CD14-positive monocyte (primary cell): Measurements from ENCODE around the gene CYB561D2. TPM values are rescaled to one million over a fixed set of nuclear protein-coding genes. Genes with fewer than 3 reads are reported as not detected.

Experiments used
- DNase-seq, 3 donors: peaks; one replicate each; pipeline ENCODE4 v3.0.0-alpha.2; 2011 to 2022
- H2AFZ ChIP-seq: 2 replicates; pipeline ENCODE4 v1.6.0; 2012; ENCODE audit warnings: mild to moderate bottlenecking, low read depth, low read length, inconsistent platforms; ENCODE audit not compliant: insufficient read depth, poor library complexity, severe bottlenecking
- H3K27ac ChIP-seq, 2 donors: 1 replicate in 1 of 2; 2 replicates in 1 of 2; pipeline ENCODE4 v1.5.1; 2012 to 2013; ENCODE audit warnings: low read length in 2 of 2, control low read depth in 1 of 2, inconsistent platforms in 1 of 2, low read depth in 1 of 2, mild to moderate bottlenecking in 1 of 2
- H3K27me3 ChIP-seq, 2 donors: one replicate each; pipeline versions ENCODE4 v1.6.0 to v1.6.1; 2011 to 2013; ENCODE audit warnings: low read length in 2 of 2; ENCODE audit not compliant: control insufficient read depth in 2 of 2, insufficient read depth in 2 of 2
- H3K36me3 ChIP-seq, 2 donors: replicated peaks in 1 of 2; 1 replicate in 1 of 2; 2 replicates in 1 of 2; pipeline versions ENCODE4 v1.5.1 to v1.6.1; 2012 to 2013; ENCODE audit warnings: low read length in 2 of 2, control low read depth in 1 of 2, inconsistent platforms in 1 of 2, mild to moderate bottlenecking in 1 of 2; ENCODE audit not compliant: insufficient read depth in 2 of 2, control insufficient read depth in 1 of 2
- H3K4me1 ChIP-seq, 2 donors: 1 replicate in 1 of 2; 2 replicates in 1 of 2; pipeline versions ENCODE4 v1.5.1 to v1.6.1; 2012 to 2013; ENCODE audit warnings: low read length in 2 of 2, control low read depth in 1 of 2, inconsistent platforms in 1 of 2, mild to moderate bottlenecking in 1 of 2, moderate library complexity in 1 of 2; ENCODE audit not compliant: insufficient read depth in 2 of 2, control insufficient read depth in 1 of 2
- H3K4me2 ChIP-seq: replicated peaks from 2 replicates; pipeline ENCODE3; 2012; ENCODE audit warnings: low read length, moderate library complexity, mild to moderate bottlenecking; ENCODE audit not compliant: poor library complexity, severe bottlenecking; ENCODE audit errors: extremely low read depth
- H3K4me3 ChIP-seq, 3 experiments: fragments of 200-600 bp in 1 of 3; sonication (generic) in 1 of 3; replicated peaks in 1 of 3; 1 replicate in 2 of 3; 2 replicates in 1 of 3; pipeline ENCODE4 v1.5.1; 2011 to 2013; ENCODE audit warnings: low read length in 3 of 3, mild to moderate bottlenecking in 3 of 3, control low read depth in 2 of 3, low read depth in 2 of 3, inconsistent platforms in 1 of 3, moderate library complexity in 1 of 3
- H3K79me2 ChIP-seq: 2 replicates; pipeline ENCODE4 v1.6.0; 2012; ENCODE audit warnings: mild to moderate bottlenecking, control low read depth, inconsistent platforms, low read length, moderate library complexity; ENCODE audit not compliant: insufficient read depth
- H3K9ac ChIP-seq: 2 replicates; pipeline ENCODE4 v1.6.0; 2017; ENCODE audit warnings: low read length, mild to moderate bottlenecking; ENCODE audit not compliant: insufficient read depth, poor library complexity, severe bottlenecking
- H3K9me3 ChIP-seq, 2 donors: replicated peaks in 1 of 2; 1 replicate in 1 of 2; 2 replicates in 1 of 2; pipeline versions ENCODE4 v1.5.1 to v1.6.1; 2012 to 2013; ENCODE audit warnings: low read length in 2 of 2, control low read depth in 1 of 2; ENCODE audit not compliant: control insufficient read depth in 1 of 2, insufficient read depth in 1 of 2
- H4K20me1 ChIP-seq: 2 replicates; pipeline ENCODE4 v1.6.0; 2012; ENCODE audit warnings: mild to moderate bottlenecking, low read length, control low read depth, moderate library complexity; ENCODE audit not compliant: insufficient read depth
- H3K27ac Mint-ChIP-seq, 7 donors: one replicate each; pipeline ENCODE4 v1.8.0; 2020; ENCODE audit warnings: mild to moderate bottlenecking in 7 of 7, mixed read lengths in 7 of 7, moderate library complexity in 6 of 7, inconsistent platforms in 2 of 7
- H3K27me3 Mint-ChIP-seq, 3 donors: one replicate each; pipeline ENCODE4 v1.8.0; 2021 to 2022; ENCODE audit warnings: low read depth in 3 of 3, mild to moderate bottlenecking in 3 of 3, mixed read lengths in 3 of 3, moderate library complexity in 3 of 3, inconsistent platforms in 1 of 3
- H3K36me3 Mint-ChIP-seq, 2 donors: one replicate each; pipeline ENCODE4 v1.8.0; 2020; ENCODE audit warnings: mixed read lengths in 2 of 2, inconsistent platforms in 1 of 2, mild to moderate bottlenecking in 1 of 2
- H3K4me1 Mint-ChIP-seq: one replicate; pipeline ENCODE4 v1.8.0; 2020; ENCODE audit warnings: mild to moderate bottlenecking, mixed read lengths
- H3K4me3 Mint-ChIP-seq, 2 donors: one replicate each; pipeline ENCODE4 v1.8.0; 2020; ENCODE audit warnings: mild to moderate bottlenecking in 2 of 2, mixed read lengths in 2 of 2, moderate library complexity in 1 of 2
- H3K9me3 Mint-ChIP-seq, 7 donors: one replicate each; pipeline ENCODE4 v1.8.0; 2020 to 2022; ENCODE audit warnings: mixed read lengths in 7 of 7, mild to moderate bottlenecking in 6 of 7, moderate library complexity in 6 of 7, inconsistent platforms in 2 of 7
- CTCF ChIP-seq: fragments of 200-600 bp; IDR thresholded peaks from one replicate; pipeline ENCODE4 v1.8.0; 2022; ENCODE audit warnings: antibody characterized with exemption, mild to moderate bottlenecking
- WGBS: methylation state at CpG from one replicate; pipeline ENCODE4 v1.1.5; 2013; ENCODE audit warnings: missing lambda C conversion rate; ENCODE audit not compliant: insufficient coverage; 5-methylcytosine and 5-hydroxymethylcytosine counted together
- intact Hi-C, 2 donors: fragments of 100-400 bp; cut with micrococcal nuclease; formaldehyde crosslinking; loops; one replicate each; pipeline versions ENCODE4 v1.15.0 to v1.15.1; 2023
- polyA plus RNA-seq, 3 donors: library from polyadenylated mRNA; depleted of rRNA in 1 of 3; unstranded in 2 of 3; stranded (reverse) in 1 of 3; fragments of 300-500 nt in 2 of 3; fragments of >200 nt in 1 of 3; fragmentation: Illumina TruSeq in 2 of 3; gene quantifications; 1 replicate in 2 of 3; 2 replicates in 1 of 3; pipeline ENCODE4 v1.2.3, GENCODE V29; 2012 to 2021

Gene CYB561D2
- polyA plus RNA-seq, 3 donors, result 78.9 to 94.0 (median 82.5) TPM

- Histone ChIP-seq H3K9me3 (no peaks in the 10 kb centered on the region), H3K27me3 (no peaks in the 10 kb centered on the region), H3K4me2 (peak overlapping the region; percentile 82), H3K79me2 (peaks cover 58% of the 10 kb centered on the region), H3K4me3 (peak overlapping the region; percentile 79 to 93 (median 85)), H4K20me1 (peaks cover 54% of the 10 kb centered on the region), H3K27ac (peak overlapping the region; percentile 85 to 94), H3K9ac (peak overlapping the region; percentile 74), H3K4me1 (peaks cover 44 to 61% of the 10 kb centered on the region in 2 donors), H2AFZ (peak overlapping the region; percentile 87), H3K36me3 (peaks cover 34 to 41% of the 10 kb centered on the region in 2 donors)
- intact Hi-C loops, result loop anchor here (5.0 to 10.0 kb wide), 3 partner anchors 262 to 1045 kb away; partner anchors contain the start of genes CISH (in 1 of the 2), MON1A (in 1 of the 2) and RBM15B (in 1 of the 2)
- Mint-ChIP-seq H3K36me3 (peaks cover 30 to 41% of the 10 kb centered on the region in 2 donors), H3K4me3 (peak overlapping the region; percentile 92 to 95), H3K4me1 (peaks cover 61% of the 10 kb centered on the region), H3K27ac (peak overlapping the region; percentile 95 to 99 (median 97)), H3K27me3 (no peaks in the 10 kb centered on the region), H3K9me3 (no peaks in the 10 kb centered on the region)
- WGBS, result 16% methylated on average over 7 of the region's 7 CpGs
- no peak for TF ChIP-seq CTCF
- DNase-seq, result no peak
These were observed 492 bp upstream of the CYB561D2 start for GRCh38 chr3:50350213-50350526.

- peaks cover 63% of the 10 kb centered on the region for H4K20me1 ChIP-seq
- Mint-ChIP-seq H3K27ac (peak overlapping the region; percentile 15 to 99 (median 95)), H3K4me3 (peak overlapping the region; percentile 92 to 95), H3K9me3 (no peaks in the 10 kb centered on the region), H3K36me3 (peaks cover 35 to 50% of the 10 kb centered on the region in 2 donors), H3K27me3 (no peaks in the 10 kb centered on the region), H3K4me1 (peaks cover 59% of the 10 kb centered on the region)
- peak overlapping the region; percentile 74 for H3K9ac ChIP-seq
- H3K36me3 ChIP-seq, result peaks cover 46 to 53% of the 10 kb centered on the region in 2 donors
- 76% methylated on average over 11 of the region's 11 CpGs for WGBS
- peaks cover 42 to 58% of the 10 kb centered on the region in 2 donors for H3K4me1 ChIP-seq
- TF ChIP-seq CTCF, result no peak
- no peaks in the 10 kb centered on the region for H3K27me3 ChIP-seq
- peaks cover 67% of the 10 kb centered on the region for H3K79me2 ChIP-seq
- peak overlapping the region; percentile 79 to 93 (median 85) for H3K4me3 ChIP-seq
- peak overlapping the region; percentile 85 to 94 for H3K27ac ChIP-seq
- H3K9me3 ChIP-seq, result no peaks in the 10 kb centered on the region
- H3K4me2 ChIP-seq, result peak overlapping the region; percentile 82
- H2AFZ ChIP-seq, result peak overlapping the region; percentile 87
- intact Hi-C loops, result loop anchor here (1.0 to 10.0 kb wide), 5 partner anchors 8 to 1043 kb away; partner anchors contain the start of genes CISH (in 1 of the 2), MON1A (in 1 of the 2), RBM15B (in 1 of the 2) and TMEM115 (in 1 of the 2)
- DNase-seq, result no peak
These were observed 648 bp downstream of the CYB561D2 start for GRCh38 chr3:50351323-50351697.
